Stimulated activated CD8-positive, alpha-beta memory T cell treated with anti-CD3 and anti-CD28 coated beads, Interleukin-15, amount 100 ng/mL, for 4 hours (primary cell): ENCODE results near the gene RECQL5.
"Not testable (repeated sequence)": the region's sequence is repeated elsewhere in the genome, so short reads cannot be mapped to it uniquely, and the experiment has no call there.

Source experiments
- DNase-seq, 2 donors: peaks; one replicate each; pipeline ENCODE4 v3.0.0-alpha.2; 2020; ENCODE audit warnings: low read depth in 2 of 2

RECQL5 gene

DNA sequence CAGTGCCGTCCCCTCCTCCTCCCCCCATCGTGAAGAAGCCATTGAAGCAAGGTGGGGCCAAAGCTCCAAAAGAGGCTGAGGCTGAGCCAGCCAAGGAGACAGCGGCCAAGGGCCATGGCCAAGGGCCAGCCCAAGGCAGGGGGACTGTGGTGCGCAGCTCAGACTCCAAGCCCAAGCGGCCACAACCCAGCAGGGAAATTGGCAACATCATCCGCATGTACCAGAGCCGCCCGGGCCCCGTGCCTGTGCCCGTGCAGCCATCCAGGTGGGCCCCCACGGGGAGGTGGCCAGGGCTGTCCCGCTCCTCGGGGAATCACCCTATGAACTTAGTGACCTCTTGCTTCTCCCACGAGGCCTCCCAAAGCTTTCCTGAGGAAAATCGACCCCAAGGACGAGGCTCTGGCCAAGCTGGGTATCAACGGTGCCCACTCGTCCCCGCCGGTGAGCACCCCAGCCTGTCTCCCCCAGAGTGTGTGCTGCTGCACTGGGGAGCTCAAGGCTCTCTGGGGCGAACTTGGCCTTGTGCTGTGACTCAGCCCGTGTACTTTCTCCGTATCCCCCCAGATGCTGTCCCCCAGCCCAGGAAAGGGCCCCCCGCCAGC is 50.3 kb downstream of the RECQL5 start:
- DNase-seq, result no peak

DNA sequence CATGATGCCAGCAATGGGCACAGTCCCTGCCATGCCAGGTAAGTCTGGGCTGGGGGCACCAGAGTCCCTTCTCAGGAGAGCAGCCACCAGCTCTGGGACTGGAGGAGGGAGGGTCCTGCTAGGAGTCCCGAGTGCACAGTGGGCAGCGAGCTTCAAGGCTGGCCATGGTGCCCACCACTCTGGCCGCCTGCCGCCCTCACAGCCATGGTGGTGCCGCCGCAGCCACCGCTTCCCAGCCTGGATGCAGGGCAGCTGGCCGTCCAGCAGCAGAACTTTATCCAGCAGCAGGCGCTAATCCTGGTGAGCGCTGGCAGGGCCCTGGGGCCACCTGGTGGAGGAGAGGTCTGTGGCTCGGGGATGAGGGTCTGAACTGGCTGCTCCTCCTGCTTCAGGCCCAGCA is 51.7 kb downstream of the RECQL5 start:
- DNase-seq, result no peak

DNA sequence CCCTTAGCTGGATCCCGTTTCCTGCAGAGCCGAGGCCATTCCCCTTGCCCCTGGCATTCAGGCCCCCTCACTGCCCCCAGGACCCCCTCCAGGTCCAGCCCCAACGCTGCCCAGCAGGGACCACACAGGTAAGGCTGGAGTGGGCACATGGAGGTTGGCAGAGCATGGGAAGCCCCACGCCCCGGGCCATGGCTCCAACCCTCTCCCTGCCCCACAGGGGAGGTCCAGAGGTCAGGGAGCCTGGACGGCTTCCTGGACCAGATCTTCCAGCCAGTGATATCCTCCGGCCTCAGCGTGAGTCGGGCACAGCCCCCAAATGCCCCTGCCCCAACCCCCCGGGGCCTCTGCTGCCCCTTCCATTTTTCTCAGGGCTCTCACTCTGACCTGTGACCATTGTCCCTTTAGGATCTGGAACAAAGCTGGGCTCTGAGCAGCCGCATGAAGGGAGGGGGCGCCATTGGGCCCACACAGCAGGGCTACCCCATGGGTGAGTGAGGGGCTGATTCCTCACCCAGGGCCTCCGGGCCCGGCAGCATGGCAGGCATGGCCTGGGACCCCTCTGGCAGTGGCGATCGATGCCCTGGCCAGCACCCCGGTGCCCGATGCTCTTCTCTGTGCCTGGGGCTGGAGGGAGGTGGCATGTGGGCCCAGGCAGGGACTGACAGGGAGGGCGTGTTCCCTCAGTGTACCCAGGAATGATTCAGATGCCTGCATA is 52.2 kb downstream of the RECQL5 start:
- DNase-seq, result no peak

DNA sequence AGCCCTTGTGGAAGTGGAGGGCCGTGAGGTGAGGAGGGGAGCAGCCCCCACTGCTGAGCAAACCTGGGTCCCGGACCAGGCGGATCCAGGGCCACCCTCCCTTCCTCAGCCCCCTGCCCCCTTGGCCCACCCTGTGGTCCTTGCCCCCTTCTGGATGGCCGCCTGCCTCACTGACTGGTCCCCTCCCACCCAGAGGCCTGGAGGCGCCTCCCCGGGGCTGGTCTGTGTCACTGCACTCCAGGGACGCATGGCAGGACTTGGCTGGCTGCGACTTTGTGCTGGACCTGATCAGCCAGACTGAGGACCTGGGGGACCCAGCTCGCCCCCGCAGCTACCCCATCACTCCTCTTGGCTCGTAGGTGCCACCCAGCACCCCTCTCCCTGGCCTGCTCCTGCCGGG is 52.9 kb downstream of the RECQL5 start:
- no peak for DNase-seq

DNA sequence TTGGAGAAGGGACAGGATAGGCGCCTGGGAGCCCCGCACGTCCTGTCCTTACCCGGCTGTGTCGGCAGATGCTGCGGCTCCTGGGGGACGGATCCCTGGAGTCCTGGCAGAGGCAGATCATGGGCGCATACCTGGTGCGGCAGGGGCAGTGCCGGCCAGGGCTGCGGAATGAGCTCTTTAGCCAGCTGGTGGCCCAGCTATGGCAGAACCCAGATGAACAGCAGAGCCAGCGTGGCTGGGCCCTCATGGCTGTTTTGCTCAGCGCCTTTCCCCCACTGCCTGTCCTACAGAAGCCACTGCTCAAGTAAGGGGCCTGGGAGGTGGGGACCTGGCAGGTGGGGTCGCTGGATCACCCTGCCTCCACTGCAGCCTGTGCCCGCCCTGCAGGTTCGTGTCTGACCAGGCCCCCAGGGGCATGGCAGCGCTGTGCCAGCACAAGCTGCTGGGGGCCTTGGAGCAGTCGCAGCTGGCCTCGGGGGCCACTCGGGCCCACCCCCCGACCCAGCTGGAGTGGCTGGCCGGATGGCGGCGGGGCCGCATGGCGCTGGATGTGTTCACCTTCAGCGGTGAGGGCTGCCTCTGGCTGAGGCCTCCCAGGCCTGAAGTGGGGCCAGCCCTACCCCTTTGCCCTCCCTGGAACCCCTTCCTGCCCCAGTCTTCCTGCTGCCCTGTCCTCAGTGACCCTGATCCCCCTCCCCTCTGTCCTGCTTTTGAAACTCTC is 53.9 kb downstream of the RECQL5 start:
- DNase-seq, result no peak

DNA sequence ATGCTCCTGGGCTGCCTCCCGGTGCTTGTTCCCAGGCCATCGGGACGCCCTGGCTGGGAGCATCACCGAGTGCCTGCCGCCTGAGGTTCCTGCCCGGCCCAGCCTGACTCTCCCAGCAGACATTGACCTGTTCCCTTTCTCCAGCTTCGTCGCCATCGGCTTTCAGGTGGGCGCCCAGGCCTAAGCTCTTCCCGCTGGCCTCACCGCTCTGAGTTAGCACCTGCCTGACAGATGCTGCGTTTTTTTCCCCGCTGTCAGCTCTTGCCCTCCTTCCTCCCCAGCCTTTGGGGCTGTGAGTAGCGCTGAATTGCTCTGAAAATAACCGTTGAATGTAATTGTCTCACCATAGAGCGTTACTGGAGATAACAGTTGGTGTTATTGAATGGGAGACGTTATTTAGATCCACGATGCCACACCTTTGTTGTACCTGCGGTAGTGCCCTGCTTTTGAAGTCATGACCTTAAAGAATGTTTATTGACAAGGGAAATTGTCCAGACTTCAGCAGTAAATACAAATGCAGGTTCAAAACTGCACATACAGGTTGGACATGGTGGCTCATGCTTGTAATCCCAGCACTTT is 55.0 kb downstream of the RECQL5 start:
- no peak for DNase-seq

DNA sequence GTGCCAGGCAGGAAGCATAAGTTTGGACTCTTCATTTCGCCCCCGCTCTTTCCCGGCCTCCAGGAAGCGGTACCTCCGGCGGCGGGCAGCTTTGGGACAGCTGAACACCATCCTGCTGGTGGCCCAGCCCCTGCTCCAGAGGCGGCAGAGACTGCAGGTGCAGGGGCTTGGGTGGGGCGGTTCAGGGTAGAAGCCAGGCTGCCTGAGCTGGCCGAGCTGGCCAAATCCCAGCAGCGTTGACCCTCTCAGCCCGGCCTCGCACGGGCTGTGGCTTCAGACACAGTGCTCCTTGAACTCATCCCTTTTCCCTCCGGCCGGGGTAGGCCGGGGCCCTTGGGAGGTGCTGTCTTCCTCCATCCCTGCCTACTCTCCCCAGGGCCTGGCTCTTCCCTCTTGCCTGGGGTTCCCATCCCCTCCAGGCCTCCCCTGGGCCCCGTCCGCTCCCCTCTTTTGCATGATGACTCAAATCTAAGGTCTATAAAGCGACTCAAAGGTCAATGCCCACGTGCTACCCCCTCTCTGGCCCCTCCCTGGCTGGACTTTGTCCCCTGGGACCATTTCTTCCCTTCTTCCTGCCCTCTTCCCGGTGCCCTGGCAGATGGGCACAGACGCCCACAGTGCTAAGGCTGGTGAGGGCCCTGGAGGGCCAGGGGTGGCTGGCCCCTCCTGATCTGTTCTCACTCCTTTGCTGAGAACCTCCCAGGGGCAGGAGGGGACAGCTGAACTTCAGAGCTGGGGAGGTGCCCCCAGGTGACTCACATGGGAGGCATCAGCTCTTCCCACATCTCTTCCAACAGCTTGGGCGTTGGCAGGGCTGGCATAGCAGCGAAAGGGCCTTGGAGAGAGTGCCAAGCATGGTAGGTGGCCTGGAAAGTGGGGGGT is 56.6 kb downstream of the RECQL5 start:
- DNase-seq, result no peak

DNA sequence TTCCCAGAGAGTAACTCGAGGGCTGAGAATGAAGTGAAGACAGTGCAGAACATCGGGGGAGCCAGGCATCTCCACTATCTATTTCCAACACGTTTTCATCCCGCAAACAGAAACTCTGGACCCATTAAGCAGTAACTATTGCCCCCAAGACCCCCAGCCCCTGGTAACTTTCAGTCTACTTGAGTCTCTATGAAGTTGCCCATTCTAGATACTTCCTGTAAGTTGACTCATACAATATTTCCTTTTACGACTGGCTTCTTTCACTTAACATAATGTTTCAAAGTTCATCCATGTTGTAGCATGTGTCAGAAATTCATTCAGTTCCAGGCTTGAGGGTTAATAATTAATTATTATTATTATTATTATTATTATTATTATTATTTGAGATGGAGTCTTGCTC is 59.9 kb downstream of the RECQL5 start:
- no peak for DNase-seq

DNA sequence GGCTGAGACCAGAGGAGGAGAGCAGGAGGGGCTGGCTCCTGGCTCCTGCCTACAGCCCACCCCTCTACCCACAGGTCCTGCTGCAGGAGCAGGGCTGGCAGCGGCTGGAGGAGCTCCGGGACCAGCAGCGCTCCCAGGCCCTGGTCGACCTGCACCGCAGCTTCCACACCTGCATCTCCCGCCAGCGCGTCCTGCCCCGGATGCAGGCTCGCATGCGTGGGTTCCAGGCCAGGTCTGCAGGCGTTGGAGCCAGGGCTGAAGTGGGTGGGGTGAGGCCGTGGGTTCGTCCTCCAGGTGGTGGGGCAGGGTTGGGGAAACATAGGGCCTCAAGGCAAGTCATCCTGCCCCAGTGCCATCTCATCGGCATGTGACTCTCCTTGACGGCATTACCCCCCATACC is 61.2 kb downstream of the RECQL5 start:
- DNase-seq, result no peak

DNA sequence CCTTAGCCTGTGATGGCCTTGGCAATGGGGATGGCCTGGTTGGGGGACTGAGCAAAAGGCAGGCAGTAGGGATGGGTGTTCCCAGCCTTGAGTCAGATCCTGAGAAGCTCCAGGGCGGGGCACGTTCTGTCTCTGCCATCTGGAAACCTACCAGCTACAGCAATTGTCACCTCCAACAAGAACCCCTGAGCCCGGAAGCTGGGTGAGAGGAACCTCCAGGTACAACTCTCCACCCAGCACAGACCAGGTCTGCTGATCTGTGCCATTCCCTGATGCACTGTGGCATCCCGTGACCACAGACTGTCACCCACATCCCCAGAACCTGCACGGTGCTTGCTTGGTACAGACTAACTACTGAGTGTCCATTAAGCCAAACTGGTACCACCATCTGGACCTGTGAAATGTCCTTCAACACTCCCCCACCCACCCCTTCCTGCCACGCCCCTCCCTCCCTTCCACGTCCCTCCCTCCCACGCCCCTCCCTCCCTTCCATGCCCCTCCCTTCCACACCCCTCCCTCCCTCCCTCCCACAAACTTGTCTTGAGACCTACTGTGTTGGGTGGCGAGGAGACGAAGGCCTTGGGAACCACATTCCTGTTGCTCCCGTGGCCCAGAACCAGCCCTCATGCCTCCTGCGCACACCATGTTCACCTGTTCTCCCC is 62.8 kb downstream of the RECQL5 start:
- no peak for DNase-seq

DNA sequence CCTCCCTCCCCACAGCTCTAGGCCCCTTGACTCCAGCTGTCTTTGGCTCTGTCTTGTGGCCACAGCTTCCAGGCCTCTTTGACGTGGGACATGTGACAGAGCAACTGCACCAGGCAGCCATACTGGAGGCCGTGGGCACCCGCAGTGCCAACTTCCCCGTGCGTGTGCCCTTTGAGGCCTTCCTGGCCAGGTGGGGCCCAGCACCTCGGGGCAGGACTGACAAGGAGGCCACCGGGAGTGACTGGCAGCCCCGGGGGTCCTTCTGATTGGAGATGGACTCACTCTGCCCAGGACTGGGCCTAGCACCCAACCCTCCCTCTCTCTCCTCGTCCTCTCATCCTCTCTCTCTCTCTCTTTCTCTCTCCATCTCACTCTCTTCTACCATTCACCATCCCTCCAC is 63.8 kb downstream of the RECQL5 start:
- DNase-seq, result no peak

DNA sequence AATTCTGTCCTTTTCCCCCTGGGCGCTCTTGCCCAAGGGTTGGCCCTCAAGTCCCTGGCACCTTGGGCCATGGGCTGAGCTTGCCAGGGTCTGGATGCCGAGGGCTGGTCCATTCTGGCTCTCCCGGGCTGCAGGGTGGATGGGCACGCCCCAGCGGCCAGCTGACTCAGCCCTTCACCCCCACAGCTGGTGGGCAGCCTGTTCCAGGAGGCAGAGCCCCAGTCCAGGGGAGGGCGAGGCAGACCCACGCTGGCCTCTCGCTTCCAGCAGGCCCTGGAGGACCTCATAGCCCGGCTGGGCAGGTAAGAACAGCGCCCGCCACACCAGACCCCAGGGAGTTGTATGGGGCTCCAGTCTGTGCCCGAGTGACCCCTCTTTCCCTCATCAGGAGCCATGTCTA is 64.3 kb downstream of the RECQL5 start:
- no peak for DNase-seq

DNA sequence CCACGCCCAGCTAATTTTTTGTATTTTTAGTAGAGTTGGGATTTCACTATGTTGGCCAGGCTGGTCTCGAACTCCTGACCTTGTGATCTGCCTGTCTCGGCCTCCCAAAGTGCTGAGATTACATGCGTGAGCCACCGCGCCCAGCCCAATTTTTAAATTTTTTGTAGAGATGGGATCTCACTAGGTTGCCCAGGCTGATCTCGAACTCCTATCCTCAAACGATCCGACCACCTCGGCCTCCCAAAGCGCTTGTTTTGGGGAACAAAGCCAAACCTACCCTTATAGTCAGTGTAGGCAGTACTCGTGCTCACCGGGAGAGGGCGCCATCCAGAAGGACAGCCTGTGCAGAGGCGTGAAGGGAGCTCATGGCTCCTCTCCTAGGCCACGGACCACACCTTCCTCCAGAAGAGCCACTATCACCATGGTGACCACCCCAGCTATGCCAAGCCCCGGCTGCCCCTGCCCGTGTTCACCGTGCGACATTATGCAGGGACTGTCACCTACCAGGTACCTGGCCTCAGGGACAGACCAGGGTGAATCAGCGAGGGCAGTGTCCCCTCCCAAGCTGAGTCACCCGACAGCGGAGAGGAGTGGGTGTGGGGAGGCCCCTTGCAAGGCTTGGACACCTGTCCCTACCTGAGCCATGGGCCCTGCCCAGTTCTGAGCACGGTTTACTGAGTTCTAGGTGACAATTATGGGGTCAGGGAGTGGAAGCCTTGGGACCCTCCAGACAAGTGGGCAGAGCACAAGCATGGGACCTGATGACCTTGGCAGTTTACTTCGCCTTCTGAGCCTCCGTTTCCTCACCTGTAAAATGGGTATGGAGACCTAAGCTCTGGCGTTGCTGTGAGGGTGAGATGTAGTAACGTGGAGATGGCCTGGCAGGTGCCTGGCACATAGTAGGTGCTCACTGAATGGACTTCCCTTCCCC is 65.6 kb downstream of the RECQL5 start:
- DNase-seq, result no peak

DNA sequence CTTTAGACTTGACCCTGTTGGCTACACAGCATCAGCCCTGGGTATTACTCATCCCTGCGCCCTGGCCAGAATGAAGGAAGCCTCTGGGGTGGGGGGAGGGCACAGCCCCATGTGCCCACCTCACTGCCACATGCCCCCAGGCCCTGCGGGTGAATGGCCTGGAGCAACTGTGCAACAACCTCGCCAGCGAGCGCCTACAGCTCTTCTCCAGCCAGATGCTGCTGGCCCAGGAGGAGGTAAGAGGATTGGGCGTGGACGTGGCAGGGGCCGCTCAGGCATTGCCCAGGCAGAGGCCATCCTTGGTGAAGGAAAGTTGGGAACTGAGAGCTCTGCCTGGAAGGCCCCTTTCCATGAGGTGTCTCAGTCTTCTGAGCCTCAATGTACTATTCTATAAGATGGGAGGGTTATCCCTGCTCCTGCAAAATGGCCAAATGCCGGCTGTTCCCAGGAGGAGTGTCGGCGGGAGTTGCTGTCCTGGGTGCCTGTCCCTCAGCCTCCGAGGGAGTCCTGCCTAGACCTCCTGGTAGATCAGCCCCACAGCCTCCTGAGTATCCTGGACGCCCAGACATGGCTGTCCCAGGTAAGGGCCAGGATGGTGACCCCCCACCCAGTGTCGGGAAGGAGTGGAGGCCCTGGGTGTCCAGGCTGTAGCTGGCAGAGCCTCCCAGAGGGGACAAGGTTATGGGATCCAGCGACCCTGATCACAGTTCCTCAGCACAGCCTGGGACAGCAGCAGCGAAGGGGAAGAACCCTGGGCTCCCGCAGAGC is 70.5 kb downstream of the RECQL5 start:
- no peak for DNase-seq

DNA sequence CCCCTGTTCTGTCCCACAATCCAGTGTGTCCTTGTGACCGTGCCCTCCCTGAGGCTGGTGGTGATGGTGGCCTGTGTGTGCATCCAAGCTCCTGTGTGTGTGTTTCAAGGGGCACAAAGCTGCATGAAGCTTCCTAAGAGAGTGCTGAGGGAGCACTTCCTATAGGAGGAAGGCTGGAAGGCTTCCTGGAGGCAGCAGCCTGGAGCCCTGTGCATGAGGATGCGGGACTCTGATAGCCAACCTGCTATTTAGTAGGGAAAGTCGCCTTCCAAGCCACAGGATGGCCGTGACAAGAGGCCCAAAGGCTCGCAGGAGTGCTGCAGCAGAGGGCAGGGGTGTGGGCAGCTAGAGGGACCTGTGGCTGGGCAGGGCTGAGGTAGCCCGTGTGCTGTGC is 71.0 kb downstream of the RECQL5 start:
- DNase-seq, result no peak

DNA sequence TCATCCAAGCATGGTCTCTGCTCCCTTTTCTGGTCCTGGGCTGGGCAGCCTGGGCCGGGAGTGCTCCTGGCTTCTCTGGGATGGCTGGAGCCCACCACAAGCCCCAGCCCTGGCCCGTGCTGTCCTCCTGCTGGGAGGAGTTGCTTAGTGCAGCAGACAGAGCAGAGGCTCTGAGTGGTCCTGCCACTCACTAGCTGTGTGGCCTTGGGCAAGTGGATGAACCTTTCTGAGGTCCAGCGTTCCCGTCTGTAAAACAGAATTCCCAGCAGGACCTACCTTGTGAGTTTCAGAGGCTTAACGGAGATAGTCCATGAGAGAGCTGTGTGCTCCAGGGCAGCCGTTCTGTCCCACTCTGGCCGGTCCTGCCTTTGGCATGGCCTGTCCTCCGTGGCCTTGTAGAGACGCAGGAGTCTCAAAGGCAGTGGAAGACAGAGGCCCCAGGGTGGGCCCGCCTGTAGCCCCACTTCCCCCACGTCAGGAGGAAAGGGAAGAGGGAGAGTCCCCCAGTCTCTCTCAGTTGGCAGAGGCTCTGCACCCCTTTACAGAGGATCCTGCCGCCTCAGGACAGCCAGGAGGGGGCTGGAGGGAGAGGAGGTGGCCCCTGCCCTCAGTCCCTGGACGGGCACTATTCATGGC is 71.6 kb downstream of the RECQL5 start:
- DNase-seq, result no peak

DNA sequence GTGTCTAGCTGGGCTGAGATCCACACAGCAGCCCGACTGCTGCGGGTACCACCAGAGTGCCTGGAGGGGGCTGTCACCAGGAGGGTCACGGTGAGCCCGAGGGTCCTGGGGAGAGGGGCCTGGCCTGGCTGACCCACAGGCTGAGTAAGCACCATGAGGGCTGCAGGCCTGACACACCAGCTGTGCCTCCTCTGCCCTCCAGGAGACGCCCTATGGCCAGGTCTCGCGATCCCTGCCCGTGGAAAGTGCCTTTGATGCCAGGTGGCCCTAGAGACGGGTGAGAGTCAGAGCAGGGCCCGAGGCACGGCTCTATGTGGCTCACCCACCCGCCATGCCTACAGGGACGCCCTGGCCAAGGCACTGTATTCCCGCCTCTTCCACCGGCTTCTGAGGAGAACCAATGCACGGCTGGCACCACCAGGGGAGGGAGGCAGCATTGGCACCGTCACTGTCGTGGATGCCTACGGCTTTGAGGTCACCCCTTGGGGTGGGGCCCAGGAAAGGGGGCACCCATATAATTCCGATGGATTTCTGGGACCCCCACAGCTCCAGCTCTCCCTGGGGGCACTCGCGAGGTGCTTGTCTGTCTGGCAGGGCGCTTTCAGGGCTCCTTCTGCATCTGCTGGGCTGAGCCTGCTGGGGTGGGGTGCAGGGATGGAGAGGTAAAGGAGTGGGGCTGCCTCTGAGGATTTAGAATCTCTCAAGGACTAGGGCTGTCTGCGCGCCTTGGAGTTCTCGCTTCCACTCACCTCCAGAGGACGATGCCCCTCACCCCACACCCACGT is 72.3 kb downstream of the RECQL5 start:
- DNase-seq, result no peak

DNA sequence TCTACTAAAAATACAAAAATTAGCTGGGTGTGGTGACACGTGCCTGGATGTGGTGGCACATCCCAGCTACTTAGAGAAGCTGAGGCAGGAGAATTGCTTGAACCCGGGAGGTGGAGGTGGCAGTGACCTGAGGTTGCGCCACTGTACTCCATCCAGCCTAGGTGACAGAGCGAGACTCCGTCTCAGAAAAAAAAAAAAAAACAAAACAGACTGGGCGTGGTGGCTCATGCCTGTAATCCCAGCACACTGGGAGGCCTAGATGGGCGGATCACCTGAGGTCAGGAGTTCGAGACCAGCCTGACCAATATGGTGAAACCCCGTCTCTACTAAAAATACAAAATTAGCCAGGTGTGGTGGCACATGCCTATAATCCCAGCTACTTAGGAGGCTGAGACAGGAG is 73.5 kb downstream of the RECQL5 start:
- DNase-seq, result not testable (repeated sequence)
